ENCODE data around the gene GDF10.

GDF10 gene

GRCh38 chr10:47283101-47283630, 16.8 kb upstream of the GDF10 start:
- TF ChIP-seq, protein P1, sequence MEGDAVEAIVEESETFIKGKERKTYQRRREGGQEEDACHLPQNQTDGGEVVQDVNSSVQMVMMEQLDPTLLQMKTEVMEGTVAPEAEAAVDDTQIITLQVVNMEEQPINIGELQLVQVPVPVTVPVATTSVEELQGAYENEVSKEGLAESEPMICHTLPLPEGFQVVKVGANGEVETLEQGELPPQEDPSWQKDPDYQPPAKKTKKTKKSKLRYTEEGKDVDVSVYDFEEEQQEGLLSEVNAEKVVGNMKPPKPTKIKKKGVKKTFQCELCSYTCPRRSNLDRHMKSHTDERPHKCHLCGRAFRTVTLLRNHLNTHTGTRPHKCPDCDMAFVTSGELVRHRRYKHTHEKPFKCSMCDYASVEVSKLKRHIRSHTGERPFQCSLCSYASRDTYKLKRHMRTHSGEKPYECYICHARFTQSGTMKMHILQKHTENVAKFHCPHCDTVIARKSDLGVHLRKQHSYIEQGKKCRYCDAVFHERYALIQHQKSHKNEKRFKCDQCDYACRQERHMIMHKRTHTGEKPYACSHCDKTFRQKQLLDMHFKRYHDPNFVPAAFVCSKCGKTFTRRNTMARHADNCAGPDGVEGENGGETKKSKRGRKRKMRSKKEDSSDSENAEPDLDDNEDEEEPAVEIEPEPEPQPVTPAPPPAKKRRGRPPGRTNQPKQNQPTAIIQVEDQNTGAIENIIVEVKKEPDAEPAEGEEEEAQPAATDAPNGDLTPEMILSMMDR (IDR thresholded peaks at IDR 0.05; ENCODE audit: low read depth, low read length): no peak
- DNase-seq (ENCODE audit: extremely low read depth, low read depth): no peak

DNA sequence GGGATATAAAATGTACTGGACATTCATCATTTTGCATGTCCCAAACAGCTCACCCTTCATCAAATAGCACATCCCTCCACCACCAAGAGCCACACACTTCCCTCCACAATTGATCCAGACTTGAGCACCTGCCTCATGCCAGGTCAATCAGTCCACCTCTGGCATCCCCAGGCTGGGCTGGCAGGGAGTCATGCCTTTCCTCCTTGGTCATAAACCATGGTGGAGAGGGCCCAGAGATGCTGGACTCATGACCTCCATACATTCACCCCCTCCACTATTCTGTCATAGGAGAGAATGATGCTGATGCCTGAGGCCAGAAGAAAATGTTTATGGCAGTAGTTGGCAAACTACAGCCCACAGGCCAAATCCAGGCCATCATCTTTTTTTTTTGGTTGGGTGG, 16.1 kb upstream of the GDF10 start:
- TF ChIP-seq, protein P1 (IDR thresholded peaks at IDR 0.05; ENCODE audit: low read depth, low read length): no peak

GRCh38 chr10:47285381-47286115, 14.4 kb upstream of the GDF10 start:
- TF ChIP-seq, protein P1 (IDR thresholded peaks at IDR 0.05; ENCODE audit: low read depth, low read length): no peak

More for the DNA sequence above, 16.1 kb upstream of the GDF10 start:
- no peak for DNase-seq (ENCODE audit: extremely low read depth, low read depth)

DNA sequence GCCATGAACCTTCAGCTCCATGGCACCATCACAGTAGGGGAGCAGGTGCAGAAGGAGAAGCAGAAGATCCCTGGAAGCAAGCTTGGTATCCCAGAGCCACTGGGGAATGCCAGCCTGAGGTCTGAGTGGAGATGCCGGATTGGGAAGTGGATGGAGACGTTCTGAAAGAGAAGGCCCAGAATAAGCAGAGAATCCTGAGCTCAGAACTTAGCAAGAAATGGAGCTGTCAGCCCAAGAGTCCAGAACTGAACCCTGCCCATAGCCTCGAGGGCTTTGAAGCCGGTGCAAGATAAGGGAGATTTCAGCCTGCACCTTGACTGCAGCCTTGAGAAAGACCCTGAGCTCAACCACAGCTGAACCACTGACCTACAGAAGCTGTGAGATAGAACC, 13.9 kb upstream of the GDF10 start:
- no peak for DNase-seq (ENCODE audit: extremely low read depth, low read depth)
- TF ChIP-seq, protein P1 (IDR thresholded peaks at IDR 0.05; ENCODE audit: low read depth, low read length): no peak

More at GRCh38 chr10:47285381-47286115, 14.4 kb upstream of the GDF10 start:
- DNase-seq (ENCODE audit: extremely low read depth, low read depth): no peak

- DNase-seq (ENCODE audit: extremely low read depth, low read depth): no peak
- TF ChIP-seq, protein P1 (IDR thresholded peaks at IDR 0.05; ENCODE audit: low read depth, low read length): no peak
Measured at GRCh38 chr10:47286591-47287315, 13.2 kb upstream of the GDF10 start.

GRCh38 chr10:47287365-47287802, 12.6 kb upstream of the GDF10 start:
- no peak for DNase-seq (ENCODE audit: extremely low read depth, low read depth)
- TF ChIP-seq, protein P1 (IDR thresholded peaks at IDR 0.05; ENCODE audit: low read depth, low read length): no peak

- no peak for DNase-seq (ENCODE audit: extremely low read depth, low read depth)
- TF ChIP-seq, protein P1 (IDR thresholded peaks at IDR 0.05; ENCODE audit: low read depth, low read length): no peak
Measured at GRCh38 chr10:47287805-47288204, 12.2 kb upstream of the GDF10 start.

Data from AG09319 (cell line).